NCI-H524 treated with DMSO at 0.1 percent for 48 hours (cell line): ENCODE measurements around the gene PLEKHG5.
"Not testable (repeated sequence)": the region's sequence is repeated elsewhere in the genome, so short reads cannot be mapped to it uniquely, and the experiment has no call there.

ENCODE experiments used
- DNase-seq: peaks from one replicate; lab custom pipeline; 2025; lab: John Stamatoyannopoulos, UW

The PLEKHG5 gene

DNA sequence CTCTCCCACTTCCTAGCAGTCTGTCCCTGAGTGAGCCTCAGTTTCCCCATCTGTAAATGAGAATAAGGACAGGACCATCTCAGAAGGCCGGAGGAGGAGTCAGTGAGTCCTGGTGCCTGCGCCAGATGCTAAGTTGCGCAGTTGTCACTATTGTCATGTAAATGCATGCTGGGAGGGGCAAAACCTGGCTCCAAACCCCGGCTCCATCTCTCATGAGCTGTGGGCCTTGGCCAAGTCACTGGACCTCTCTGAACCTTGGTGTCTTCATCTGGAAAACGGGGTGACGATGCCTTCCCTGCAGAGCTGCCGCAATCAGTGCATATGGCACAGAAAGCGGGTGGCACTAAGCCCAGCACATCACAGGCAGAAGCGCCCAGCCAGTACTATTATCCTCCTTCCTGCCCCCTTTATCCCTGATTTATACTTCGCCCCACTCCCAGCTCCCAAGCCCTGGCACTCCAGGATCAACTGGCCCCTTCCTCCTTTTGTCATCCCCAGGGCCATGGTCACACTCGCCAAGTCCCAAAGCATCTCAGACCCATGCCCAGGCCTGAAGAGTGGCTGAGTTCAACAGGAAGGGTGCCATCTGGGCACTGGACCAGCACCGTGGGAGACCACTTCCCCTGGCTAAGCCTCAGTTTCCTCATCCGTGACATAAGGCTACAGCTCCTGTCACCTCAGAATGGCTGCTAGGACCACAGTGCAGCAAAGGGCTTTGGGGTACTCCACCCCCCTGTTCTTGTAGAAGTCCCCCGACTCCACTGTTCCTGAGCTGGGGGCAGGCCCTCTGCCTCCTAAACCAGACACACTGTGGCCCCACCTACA lies 4.3 kb upstream of the PLEKHG5 start:
- DNase-seq: no peak

DNA sequence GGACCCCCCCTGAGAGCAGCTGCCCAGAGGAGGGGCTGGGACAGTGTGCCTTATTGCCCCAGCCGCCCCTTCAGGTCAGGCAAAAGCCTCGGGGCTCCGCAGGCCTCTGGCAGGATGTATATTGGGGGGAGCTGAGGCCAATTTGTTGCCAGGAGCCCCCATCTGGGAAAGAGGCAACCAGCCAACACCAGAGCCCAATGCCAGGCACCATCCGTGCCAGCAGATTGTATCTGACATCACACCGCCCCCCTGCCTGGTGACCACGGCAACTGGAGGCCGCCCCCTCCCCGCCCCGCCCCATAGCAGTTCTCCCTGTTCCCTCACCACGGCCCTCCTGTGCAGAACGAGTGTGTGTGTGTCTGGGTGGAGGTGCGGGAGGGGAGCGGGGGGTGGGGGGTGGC lies 3.6 kb upstream of the PLEKHG5 start:
- DNase-seq: no peak

DNA sequence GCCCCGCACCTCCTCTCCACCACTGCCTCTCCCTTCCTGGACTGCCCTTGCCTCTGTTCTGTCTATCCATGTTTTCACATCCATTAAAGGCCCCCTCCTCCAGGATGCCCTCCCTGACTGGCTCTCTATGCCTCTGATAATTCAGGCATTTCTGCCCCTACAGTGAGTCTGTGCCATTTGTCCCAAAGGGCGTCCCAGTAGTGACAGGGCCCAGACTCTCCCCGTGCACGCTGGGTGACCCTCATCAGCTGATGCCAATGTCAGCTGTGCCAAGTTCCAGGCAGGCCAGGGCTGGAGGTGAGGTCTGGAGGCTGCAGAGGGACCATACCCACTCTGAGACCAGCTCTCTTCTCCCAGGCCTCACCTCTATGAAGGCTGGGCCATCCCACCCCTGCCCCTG lies 3.2 kb upstream of the PLEKHG5 start:
- DNase-seq: no peak

DNA sequence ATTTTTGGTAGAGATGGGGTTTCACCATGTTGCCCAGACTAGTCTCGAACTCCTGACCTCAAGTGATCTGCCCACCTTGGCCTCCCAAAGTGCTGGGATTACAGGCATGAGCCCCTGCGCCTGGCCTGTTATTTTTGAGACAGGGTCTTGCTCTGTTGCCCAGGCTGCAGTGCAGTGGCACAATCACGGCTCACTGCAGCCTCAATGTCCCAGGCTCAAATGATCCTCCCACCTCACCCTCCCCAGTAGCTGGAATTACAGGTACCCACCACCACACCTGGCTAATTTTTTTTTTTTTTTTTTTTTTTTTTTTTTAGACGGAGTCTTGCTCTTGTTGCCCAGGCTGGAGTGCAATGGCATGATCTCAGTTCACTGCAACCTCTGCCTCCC lies 2.4 kb upstream of the PLEKHG5 start:
- not testable (repeated sequence) for DNase-seq

DNA sequence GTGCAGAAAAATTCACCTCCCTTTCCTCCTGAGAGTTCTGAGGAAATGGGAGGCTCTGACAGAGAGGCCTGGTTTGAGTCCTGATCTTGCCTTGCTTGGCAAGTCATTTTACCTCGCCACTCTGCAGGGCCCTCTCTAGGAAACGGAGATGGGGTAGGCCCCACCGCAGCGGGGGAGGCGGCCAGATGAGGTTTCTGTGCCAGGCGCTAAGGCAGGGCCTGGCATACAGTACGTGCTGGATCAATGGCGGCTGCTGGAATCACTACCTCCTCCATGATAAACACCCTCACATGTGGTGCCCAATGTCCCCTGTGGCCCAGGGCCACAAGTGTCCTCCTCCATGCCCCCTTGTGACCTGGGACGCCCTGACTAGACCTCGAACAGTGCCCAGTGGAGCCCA lies 499 bp upstream of the PLEKHG5 start:
- no peak for DNase-seq

DNA sequence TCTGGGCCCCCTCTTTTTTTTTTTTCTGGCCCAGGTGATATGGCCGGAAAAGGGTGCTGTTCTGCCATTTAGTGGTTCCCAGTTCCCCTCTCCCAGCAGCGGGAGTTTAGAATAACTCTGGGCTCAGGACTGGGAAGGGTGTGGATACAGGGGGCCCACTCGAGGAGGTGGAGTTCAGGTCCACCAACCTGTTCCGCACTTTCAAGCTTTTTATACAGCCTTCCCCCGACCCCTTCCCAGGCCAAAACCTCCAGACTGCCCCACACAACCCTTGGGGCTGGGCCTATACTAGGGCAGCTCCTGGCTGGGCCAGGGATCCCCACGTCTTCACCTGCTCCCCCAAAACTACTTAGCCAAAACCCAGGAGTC lies 402 bp downstream of the PLEKHG5 start:
- no peak for DNase-seq

DNA sequence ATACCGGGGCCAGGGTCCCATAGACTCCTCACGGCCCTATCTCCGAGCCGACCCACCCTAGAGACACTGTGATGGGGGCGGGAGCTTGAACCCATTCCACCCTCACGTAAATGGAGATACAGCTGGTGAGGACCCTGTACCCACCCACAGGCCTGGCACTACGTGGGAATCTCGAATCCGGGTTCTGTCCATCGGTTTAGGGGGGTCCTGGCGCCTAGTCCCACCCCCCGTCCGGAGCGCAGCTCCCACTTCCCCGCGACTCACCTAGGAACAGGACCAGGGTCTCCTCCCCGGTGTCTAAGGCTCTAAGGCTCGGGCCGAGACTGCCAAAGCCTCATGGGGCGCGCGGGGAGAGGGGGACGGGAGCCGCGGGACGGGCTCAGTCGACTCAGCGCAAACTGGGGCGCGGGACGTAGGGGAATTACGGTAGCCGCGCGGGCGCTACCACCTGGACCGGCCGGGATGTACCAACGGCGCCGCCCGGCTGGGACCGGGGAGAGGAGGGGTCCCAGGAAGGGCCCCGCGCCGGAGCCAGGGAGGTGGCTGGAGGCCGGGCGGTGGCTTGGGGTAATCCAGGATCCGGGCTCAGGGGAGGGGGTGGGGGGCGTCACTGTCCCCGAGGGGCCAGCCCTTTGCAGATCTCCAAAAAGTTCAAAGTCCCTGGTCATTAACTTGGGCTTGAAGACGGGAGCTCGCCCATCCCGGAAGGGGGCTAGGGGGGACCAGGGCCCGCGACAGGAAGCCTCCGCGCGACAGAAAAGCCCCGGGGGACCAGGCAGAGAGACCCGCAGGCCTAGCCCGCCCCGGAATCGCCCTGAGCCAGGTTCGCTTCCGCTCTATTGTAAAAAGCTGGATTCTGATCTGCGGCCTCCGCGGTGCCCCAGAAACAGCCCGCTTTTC lies 1.0 kb downstream of the PLEKHG5 start:
- DNase-seq: no peak

DNA sequence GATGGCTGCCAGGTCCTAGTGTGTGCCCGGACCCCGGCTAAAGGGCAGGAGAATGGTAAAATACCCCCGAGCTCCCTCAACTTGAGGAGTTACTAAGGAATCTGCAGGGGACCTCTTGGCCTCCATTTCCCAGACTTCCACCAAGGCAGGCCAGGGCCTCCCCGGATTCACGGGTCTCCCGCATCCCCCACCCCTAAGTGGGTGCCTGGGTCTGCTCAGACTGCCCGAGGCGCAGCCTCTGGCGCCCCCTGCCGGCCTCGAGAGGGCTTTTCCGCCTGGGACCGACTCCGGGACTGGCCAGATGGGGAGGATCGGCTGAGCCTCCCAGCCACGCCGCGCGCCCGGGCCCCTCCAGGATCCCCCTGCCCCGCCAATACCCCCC lies 1.7 kb downstream of the PLEKHG5 start:
- DNase-seq: no peak

DNA sequence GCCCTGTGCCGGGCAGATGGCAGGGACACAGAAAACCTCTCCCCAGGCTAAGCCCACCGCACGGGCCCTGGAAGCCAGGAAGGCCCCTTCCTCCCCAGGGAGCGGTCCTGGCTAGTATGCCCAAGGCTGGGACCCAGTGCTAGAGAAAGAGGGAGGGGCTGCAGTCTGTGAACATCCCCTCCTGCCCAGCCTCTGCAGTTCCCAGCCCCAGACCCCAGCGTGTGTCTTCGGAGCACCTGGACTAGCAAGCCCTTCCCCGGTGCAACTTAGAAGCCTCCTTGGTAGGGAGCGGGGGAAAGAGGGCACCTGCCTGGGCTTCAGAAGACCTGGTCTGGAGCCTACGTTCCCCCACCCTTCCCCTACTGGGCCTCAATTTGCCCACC lies 2.1 kb downstream of the PLEKHG5 start:
- no peak for DNase-seq

DNA sequence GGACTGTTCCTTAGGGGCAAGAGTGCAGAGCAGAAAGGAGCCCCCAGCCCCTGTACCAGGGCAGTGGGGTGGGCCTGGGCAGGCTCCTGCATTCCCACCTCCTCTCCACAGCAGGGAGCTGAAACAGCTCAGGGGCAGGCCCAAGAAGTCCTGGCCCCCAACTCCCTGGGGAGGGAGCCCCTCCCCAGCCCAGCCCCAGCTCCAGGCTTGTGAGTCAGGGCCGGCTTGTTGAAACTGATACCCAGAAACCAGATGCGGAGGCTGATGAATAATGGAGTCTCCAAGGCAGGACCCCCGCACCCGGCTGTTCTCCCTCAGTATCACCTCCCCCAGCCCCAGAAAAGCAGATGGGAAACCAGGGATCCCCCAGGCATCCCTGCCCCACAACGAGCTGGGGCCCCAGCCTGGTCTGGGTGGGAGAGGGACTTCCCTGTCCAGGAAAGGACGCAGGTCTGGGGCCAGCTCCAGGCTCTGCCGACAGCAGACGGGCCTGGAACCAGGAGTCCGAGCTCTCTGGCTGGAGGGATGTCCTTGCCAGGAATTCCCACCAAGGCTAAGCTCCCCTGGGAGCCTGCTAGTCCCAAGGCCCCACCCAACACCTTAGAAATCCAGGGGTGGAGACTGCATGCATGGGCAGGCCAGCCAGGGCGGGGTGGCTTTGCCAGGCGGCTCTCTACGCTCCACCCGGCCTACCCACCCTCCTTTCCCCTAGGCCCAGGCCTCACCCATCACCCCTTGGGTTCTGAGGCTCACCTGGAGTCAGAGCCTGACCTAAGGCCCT lies 2.7 kb downstream of the PLEKHG5 start:
- no peak for DNase-seq

DNA sequence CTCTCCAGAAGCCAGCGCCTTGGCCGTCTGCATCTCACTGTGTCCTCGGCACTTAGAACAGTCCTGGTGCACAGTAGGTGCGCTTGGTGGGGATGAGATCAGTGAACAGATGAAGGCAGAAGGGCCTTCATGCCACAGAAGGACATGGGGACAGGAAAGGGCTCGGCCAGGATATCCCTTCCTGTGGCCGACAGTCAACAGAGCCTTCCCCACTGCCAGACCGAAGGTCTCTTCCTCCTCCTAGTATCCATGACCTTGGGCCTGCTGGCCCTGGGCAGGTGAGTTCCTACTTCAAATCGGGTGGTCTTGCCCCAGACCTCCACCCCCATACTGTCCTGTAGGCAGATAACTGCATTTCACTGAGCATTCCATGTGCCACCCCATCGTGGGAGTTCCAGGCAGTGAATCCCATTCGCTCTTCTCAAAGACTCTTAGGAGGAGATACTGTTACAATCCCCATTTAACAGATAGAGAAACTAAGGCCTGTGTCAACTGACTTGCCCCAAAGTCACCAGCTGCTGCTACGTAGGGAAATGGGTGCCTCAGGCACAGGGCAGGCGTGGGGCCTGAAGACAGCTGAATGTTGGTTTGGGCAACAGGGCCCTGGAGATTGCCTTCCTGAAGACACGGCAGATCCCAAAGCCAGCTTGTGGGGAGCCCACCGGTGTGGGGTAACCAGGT lies 3.5 kb downstream of the PLEKHG5 start:
- DNase-seq: no peak

DNA sequence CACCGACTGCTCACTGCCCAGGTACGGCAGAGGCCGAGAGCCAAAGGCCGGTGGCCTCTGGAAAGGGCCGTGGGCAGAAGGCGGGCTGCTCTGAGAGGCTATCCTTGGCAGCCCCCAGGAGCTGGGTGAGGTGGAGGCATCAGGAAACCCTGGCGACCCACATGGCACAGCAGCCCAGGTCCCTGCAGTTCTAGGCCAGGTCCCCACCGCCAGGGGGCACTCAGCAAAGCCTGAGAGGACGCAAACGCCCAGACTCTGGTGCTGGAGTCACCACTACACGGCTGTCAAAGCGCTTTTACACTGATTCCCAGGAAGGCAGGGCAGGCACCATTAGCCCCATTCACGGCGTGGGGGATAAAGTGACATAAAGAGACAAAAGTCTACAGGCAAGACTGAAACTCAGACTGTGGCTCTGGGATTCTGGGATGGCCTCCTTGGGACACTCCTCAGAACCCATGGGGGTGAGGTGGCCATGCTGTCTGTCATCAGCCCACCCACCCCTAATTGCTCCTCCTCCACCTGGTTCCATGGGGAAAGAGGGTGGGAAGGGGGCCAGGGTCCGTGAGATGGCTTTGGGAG lies 4.9 kb downstream of the PLEKHG5 start:
- peak; percentile 39 for DNase-seq

DNA sequence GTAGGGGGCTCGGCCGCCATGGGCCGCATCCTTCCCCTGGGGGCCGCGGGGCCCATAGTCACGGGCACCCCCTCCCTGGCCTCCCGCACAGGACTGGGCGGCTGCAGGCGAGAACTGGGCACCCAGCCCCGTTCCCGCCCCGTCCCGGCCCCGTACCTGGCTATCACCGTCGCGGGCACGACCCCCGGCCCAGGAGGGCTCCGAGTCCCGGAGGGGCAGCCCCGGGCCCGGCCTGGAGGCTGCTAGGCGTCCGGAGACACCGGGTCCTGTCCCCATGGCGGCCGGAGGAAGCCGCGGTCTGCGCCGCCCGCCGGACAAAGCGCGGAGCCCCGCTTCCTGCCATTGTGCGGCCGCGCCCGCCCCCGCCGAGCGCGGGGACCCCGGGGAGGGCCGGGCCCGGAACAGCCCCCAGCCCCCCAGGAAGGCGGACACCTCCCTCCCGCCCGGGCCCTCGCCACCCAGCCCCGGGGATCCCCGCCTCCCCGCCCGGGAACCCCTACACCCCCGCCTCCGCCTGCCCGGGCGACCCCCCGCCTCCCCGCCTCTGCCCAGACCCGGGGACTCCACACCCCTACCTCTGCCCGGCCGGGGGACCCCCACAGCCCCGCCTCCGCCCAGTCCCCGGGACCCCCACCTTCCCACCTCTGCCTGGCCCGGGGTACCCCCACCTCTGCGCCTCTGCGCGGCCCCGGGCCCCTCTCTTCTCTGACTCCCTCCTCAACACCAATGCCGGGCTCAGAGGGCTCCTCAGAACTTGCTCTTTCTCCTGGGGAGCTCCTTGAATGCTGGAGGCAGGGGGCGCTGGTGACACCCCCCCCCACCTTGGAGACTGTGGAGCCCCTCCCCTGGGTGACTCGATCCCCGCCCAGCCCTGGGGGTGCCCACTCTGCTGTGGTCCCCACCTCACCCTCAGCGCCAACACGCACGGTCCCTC lies 6.0 kb downstream of the PLEKHG5 start:
- no peak for DNase-seq

DNA sequence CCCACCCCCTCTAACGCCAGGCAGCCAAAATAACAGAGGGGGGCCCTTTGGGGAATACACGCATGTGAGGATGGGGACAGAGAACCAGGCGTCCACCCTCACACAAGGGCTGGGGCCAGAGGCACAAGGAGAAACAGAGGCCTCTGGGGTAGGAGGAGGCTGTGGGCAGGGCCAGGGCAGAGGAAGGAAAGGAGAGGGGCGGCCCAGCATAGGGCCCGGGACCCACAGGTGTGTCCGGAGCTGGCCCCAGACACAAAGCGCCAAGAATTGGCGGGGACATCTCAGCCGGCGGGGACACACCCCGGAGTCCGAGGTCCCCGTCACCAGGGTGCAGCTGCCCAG lies 6.7 kb downstream of the PLEKHG5 start:
- DNase-seq: no peak

DNA sequence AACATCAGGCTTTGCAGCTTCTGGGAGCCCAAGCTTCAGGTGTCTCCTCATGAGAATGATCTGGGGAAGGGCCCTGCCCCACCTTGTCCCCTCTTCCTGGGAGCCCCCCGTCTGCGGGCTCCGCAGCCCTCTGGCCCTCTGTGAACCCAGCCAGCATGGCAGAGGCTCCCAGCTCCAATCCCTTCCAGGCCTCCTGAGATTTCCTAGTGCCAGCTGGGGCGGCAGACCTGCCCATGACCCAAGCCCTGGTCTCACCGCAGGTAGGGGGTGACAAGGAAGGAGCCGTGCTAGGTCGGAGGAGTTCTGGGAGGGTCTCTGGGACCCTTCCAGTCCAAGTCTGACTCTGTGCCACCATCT lies 7.7 kb downstream of the PLEKHG5 start:
- no peak for DNase-seq

DNA sequence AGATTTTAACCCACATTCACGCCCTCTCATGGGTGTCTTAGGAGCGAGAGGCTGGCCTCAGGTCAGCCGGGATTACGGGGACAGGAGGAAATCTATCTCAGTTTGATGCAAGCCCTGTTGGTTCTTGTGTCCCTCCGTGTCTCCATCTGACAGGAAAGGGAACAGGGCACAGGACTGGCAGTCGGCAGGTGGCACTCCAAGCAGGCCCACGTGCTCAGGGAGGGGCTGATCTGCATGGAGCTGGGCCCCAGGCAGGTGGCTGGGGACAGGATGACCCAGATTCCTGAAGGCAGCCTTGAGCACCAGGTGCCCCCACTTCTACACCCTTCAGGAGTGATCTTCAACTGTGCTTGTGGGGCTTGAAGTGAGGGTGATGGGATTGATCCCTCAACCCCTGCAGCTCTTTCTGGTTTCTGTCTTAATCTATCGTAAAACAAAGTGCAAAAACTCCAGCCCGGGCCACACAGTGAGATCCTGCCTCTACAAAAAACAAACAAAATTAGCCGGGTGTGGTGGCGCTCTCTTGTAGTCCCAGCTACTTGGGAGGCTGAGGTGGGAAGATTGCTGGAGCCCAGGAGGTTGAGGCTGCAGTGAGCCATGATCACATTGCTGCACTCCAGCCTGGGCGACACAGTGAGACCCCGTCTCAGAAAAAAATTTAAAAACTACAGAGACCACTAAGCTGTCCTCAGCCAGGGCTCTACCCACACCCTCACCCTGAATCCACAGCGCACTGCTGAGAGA lies 8.3 kb downstream of the PLEKHG5 start:
- no peak for DNase-seq

DNA sequence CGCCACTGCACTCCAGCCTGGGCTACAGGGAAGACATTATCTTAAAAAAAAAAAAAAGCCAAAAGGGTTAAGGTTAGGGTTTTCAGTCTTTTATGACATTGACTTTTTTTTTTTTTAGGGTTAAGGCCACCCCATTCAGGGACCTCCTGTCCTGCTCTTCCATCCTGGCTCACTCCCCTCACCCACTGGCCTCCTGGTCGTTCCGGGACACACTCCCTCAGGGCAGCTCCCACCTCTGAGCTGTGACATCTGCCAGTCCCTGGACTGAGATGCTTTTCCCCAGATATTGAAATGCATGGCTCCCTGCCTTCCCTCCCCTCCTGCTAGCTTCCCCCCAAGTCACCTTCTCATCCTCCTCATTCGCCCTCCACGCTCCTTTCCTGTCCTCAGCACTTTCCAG lies 9.6 kb downstream of the PLEKHG5 start:
- no peak for DNase-seq

DNA sequence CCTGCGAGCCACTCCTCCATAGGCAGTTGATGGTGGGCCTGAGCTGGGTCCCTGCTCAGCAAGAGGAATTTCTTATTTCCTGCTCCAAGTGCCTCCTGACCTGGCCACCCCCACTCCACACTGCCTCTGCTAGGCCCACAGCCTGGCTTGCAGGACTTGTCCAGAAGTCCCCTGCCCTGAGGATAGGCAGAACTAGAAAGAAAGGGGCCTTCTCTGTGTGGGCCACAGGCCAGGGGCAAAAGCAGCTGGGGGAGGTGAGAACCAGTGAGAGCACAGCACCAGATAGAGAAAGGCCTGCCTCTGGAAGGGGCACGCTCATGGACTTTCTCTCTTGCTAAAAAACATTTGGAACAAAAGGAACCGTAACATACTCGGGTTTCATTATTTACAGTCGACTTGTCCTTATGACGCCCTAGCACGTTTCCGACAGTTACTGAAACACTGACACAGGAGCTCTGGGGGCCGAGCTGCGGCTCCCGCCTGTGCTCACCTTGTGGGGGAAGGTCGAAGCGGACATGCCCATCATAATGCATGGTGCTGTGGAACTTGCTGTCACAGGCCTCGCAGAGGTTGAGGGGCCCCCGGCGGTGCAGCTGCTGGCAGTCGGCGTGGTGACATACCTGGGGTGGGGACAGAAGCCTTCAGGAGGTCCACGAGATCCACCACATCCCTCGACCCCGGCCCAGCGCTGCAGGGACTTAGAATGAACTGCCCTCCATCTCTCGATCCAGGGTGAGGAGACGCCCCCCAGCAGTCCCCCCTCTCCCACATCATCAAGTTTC lies 14.2 kb downstream of the PLEKHG5 start:
- no peak for DNase-seq

DNA sequence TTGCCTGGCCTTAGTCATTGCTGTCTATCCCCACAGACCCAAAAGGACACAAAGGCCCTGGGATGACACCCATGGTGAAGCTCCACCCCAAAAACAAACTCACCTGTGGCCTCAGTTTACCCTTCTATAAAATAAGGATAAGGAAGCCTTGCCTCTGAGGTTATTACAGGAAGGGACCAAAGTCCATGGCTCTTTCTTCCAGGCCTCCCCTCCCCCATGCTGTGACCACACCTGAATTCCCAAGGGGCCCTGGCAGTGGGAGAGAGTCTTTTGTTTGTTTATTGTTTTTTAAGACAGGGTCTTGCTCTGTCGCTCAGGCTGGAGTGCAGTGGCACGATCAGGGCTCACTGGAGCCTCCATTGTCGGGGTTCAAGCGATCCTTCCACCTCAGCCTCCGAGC lies 15.0 kb downstream of the PLEKHG5 start:
- no peak for DNase-seq
